T47D (cell line): Measurements from ENCODE around the gene CLIP4.

ENCODE experiments used
- DNase-seq, 2 experiments: peaks; one replicate each; pipeline versions ENCODE4 v3.0.0 to v3.0.0-alpha.2; 2011 to 2012; ENCODE audit warnings: low read depth in 1 of 2, low spot score in 1 of 2
- JUND ChIP-seq: IDR thresholded peaks from 2 replicates; pipeline ENCODE4 v1.6.1; 2012; ENCODE audit warnings: low read depth
- in situ Hi-C: cut with HindIII; loops from 2 replicates; pipeline ENCODE4 v1.10.0; 2016; ENCODE audit warnings: low sequenced_read_pairs, low pct_unique_long_range_greater_than_20kb

CLIP4 gene

GRCh38 chr2:29114946-29115609 lies at the start of gene CLIP4:
TSS of gene CLIP4 (plus strand) at chr2:29115415. CDS start at chr2:29121389, 5,974 bp downstream.
- no peak for DNase-seq
- in situ Hi-C loops, result no loop called here
- TF ChIP-seq JUND, result no peak

GRCh38 chr2:29066271-29066860 lies 48.8 kb upstream of the CLIP4 start:
- in situ Hi-C loops, result no loop called here
- TF ChIP-seq JUND, result no peak
- no peak for DNase-seq

GRCh38 chr2:29066997-29067605 lies 48.1 kb upstream of the CLIP4 start:
- DNase-seq, result no peak
- TF ChIP-seq JUND, result no peak
- in situ Hi-C loops, result no loop called here

GRCh38 chr2:29068513-29068912 lies 46.7 kb upstream of the CLIP4 start:
- TF ChIP-seq JUND, result no peak
- in situ Hi-C loops, result no loop called here
- DNase-seq, result no peak

GRCh38 chr2:29070526-29070925 lies 44.7 kb upstream of the CLIP4 start:
- TF ChIP-seq JUND, result no peak
- no peak for DNase-seq
- in situ Hi-C loops, result no loop called here

GRCh38 chr2:29071032-29071975 lies 43.9 kb upstream of the CLIP4 start:
- in situ Hi-C loops, result no loop called here
- no peak for TF ChIP-seq JUND
- DNase-seq, result no peak

GRCh38 chr2:29072251-29072650 lies 43.0 kb upstream of the CLIP4 start:
- no peak for DNase-seq
- no peak for TF ChIP-seq JUND
- in situ Hi-C loops, result no loop called here

GRCh38 chr2:29072971-29073725 lies 42.1 kb upstream of the CLIP4 start:
- no peak for TF ChIP-seq JUND
- in situ Hi-C loops, result no loop called here
- DNase-seq, result no peak

GRCh38 chr2:29073933-29074332 lies 41.3 kb upstream of the CLIP4 start:
- no peak for TF ChIP-seq JUND
- in situ Hi-C loops, result no loop called here
- no peak for DNase-seq

- no peak for DNase-seq
- TF ChIP-seq JUND, result no peak
- in situ Hi-C loops, result no loop called here
These were observed 40.8 kb upstream of the CLIP4 start, which contains the start of gene PCARE for GRCh38 chr2:29074411-29074810. TSS of gene PCARE (minus strand) at chr2:29074523. CDS start at chr2:29074261, 262 bp downstream.

GRCh38 chr2:29075894-29076705 lies 39.1 kb upstream of the CLIP4 start:
- DNase-seq, result no peak
- TF ChIP-seq JUND, result no peak
- in situ Hi-C loops, result no loop called here
